Measurements from ENCODE around the gene SEMA7A.

The SEMA7A gene

DNA sequence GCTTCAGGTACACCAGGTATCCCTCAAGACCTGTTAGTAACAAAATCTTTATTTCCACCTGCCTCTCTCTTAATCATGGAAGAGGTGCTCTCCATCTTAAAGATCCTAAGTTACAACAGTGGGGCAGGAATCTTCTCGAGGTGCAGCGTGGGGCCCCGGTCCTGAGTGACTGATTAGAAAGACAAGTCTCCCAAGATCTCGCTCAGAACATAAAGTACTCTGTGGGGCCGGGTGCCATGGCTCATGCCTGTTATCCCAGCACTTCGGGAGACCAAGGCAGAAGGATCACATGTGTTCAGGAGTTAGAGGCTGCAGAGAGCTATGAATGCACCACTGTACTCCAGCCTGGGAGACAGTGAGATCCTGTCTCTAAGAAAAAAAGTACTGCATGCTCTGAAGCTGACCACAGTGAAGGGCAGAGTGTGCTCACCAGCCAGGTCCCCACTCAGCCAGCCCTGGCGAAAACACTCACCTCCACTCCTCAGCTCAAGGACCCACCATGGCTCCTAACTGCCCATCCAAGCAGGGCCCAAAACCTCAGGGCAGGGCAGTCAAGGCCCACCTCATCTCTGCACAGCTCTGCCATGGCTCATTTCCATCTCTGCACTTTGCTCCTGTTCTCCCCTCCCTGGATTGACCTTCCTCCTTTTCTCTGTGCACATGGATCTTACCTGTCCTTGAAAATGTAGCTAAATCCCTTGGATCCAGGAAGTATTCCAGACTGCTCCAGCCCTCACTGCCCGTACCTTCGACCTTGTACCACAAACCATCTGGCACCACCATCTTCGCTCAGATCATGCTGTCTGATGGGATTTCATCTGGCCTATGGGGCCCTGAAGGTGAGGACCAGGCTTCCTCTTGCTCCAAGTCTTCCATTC lies 7.1 kb downstream of the SEMA7A start:
- TF ChIP-seq, protein P1, sequence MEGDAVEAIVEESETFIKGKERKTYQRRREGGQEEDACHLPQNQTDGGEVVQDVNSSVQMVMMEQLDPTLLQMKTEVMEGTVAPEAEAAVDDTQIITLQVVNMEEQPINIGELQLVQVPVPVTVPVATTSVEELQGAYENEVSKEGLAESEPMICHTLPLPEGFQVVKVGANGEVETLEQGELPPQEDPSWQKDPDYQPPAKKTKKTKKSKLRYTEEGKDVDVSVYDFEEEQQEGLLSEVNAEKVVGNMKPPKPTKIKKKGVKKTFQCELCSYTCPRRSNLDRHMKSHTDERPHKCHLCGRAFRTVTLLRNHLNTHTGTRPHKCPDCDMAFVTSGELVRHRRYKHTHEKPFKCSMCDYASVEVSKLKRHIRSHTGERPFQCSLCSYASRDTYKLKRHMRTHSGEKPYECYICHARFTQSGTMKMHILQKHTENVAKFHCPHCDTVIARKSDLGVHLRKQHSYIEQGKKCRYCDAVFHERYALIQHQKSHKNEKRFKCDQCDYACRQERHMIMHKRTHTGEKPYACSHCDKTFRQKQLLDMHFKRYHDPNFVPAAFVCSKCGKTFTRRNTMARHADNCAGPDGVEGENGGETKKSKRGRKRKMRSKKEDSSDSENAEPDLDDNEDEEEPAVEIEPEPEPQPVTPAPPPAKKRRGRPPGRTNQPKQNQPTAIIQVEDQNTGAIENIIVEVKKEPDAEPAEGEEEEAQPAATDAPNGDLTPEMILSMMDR (conservative IDR thresholded peaks at IDR 0.05) = no peak
- TF ChIP-seq ZFX (IDR thresholded peaks at IDR 0.05) = no peak
- no peak overlapping the region for H3K27ac ChIP-seq

DNA sequence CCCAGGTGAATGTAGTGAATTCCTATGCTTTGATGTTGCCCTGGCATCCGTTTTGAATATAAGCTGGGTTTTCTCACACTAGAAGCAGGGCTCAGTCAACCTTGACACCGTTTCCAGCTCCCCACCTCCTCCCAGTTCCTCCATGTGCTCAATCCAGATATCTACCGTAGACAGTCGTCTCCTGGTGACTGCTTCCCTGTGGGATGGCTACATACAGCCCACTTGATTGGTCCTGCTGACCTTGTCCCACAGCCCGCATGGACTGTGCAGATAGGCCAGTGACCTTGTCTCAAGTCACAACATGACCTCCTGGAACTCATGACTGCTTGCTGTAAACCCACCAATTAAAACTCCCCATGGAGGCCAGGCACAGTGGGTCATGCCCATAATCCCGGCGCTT lies 8.1 kb downstream of the SEMA7A start:
- no peak for TF ChIP-seq ZFX (IDR thresholded peaks at IDR 0.05)
- TF ChIP-seq, protein P1 (conservative IDR thresholded peaks at IDR 0.05) = no peak
- H3K27ac ChIP-seq = no peak overlapping the region

DNA sequence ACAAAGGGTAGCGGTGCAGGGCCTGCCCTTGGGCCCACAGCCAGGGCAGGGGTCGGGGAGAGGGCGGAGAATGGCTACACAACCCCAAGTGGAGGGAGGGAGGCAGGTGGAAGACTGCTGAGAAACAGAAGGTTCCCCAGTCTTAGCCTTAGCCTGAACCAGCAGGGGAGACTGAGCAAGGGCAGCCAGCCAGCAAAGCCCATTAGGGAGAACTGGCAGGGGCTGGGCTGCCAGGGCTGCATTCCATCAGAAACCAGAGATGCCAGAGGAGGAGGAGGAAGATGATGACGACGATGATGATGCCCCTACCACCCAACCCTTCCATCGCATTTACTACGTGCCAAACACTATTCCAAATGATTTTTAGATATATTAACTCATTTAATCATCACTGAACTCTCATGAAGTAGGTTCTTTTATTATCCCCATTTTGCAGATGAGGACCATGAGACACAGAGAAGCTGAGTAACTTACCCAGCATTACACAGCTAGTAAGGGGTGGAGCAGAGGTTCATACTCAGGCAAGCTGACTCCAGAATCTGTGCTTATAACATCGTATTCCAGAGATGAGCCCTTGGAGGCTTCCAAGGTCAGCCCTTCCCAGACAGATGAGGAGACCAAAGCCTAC lies 8.7 kb downstream of the SEMA7A start:
- H3K27ac ChIP-seq = no peak overlapping the region
- TF ChIP-seq ZFX (IDR thresholded peaks at IDR 0.05) = no peak
- TF ChIP-seq, protein P1 (conservative IDR thresholded peaks at IDR 0.05) = no peak

DNA sequence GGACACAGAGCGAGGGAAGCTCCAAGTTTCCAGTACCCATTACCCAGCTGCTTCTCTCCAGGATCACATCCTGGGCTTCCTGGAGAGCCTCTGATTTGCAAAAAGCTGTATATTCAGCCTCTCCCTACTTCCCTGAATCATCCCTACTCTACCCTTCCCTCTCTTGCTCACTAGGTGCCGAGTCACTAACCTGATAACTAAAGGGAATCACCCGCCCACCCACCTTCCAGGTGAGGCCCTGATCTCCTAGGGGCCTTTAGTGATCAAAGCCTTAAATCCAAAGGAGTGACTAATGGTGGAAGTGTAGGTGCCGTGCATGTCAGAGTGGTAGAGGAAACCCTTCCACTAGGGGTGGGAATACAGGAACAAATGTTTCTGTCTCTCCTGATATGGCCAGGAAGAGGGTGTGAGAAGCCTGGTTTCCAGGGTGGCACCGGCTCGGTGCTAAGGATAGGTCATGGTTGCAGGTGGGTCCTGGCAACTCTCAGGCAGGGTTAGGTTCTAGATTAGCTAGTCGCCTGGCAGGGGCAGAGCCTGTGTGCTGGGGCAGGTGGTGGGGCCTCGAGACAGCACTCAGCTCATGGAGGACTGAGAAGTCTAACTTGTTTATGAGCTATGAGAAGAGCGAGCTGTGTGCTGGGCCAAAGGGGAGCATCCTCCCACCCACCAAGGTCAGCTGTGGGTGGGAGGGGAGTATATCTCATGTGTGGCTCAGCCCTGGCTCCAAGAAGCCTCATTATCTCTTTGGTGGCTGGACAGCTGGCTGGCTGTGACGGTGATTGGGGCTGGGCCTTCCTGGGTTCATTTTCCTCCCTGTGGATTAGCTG lies 10.1 kb downstream of the SEMA7A start:
- TF ChIP-seq, protein P1 (conservative IDR thresholded peaks at IDR 0.05) = no peak
- TF ChIP-seq ZFX (IDR thresholded peaks at IDR 0.05) = no peak
- H3K27ac ChIP-seq = no peak overlapping the region

DNA sequence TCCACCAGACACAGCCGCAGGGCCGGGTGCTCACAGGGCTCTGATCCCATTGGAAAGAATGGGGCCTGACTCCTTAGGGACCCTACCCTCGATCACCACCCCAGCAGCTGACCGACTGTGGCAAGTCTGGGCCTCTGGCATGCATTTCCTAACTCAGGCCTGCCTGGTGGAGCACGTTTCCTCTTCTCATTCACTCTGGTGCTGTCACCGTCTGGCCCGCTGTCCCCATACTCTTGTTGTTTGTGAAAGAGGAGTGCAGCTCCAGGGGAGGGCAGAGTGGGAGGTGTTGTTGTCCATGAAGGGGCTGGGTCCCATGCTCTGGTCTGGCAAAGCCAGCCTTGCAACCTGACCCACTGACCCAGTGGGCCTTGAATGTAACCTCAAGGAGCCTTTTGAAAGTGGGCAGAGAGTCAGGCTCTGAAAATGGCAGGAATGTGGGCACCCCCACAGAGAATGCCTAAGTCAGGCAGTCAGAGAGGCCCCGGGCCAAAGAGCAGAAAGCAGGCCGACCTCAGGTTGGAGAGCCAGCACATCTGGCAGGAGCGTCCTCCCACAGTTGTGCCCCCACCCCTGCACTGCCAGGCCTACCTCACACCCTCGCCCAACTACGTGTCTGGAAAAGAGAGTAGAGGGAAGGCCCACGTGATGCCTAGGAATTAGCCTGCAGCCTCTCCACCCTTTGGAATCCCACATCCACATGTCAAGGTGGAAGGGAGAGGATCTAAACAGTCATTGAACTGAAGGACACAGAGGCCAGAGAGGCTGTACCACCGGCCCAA lies 10.9 kb downstream of the SEMA7A start:
- no peak overlapping the region for H3K27ac ChIP-seq
- TF ChIP-seq, protein P1 (conservative IDR thresholded peaks at IDR 0.05) = no peak
- TF ChIP-seq ZFX (IDR thresholded peaks at IDR 0.05) = no peak

DNA sequence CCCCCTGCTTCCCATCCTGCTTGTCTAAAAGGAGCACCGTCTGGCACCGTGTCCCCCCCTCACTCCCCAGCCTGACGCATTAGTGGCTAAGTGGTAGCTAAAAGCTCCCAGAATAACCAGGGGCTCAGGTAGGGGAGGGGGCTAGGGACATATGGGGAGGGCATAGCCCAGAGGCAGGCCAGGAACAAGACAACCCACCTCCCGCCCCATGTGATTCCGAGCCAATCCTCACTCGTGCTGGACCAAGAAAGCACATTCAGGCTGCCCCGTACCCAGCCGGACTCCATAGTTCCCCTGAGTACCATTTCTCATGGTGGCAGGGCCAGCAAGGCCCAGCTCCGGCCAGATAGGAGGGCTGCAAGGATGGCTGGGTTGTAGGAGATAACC lies 11.5 kb downstream of the SEMA7A start:
- TF ChIP-seq, protein P1 (conservative IDR thresholded peaks at IDR 0.05) = no peak
- TF ChIP-seq ZFX (IDR thresholded peaks at IDR 0.05) = no peak
- no peak overlapping the region for H3K27ac ChIP-seq

Measured in C4-2B (cell line).